Vagina (tissue), 2 donors: ENCODE data around the gene ZNF500.

Source experiments
- CTCF ChIP-seq, 3 experiments: fragments of 450-650 bp in 2 of 3; fragments of 200-600 bp in 1 of 3; sonication (generic) in 1 of 3; IDR thresholded peaks; one replicate each; pipeline ENCODE4 v1.5.1; 2017 to 2019; ENCODE audit warnings: antibody characterized with exemption in 3 of 3, mild to moderate bottlenecking in 2 of 3, moderate library complexity in 2 of 3
- POLR2A ChIP-seq, 2 donors: fragments of 450-650 bp; IDR thresholded peaks; one replicate each; pipeline ENCODE4 v1.6.1; 2017; ENCODE audit warnings: antibody characterized with exemption in 2 of 2, mild to moderate bottlenecking in 2 of 2, moderate library complexity in 2 of 2
- POLR2AphosphoS5 ChIP-seq, 2 donors: sonication (generic); formaldehyde crosslinking; IDR thresholded peaks; one replicate each; pipeline ENCODE4 v1.9.0; 2017; ENCODE audit warnings: antibody characterized with exemption in 2 of 2, mild to moderate bottlenecking in 2 of 2, low read depth in 1 of 2; ENCODE audit not compliant: insufficient read depth in 1 of 2

DNA sequence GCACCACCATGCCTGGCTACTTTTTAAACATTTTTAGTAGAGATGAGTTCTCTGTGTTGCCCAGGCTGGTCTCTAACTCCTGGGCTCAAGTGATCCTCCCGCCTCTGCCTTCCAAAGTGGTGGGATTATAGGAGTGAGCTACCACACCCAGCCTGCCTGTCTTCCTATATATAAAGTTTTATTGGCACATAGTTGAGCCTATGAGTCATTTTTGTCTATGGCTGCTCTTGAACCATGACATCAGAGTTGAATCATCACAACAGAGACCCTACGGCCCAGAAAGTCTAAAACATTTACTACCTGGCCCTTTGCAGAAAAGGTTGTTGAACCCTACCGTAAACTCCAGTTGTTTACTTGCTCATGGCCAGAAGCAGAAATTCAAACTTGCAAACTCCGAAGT lies 13.3 kb upstream of the ZNF500 start:
- TF ChIP-seq CTCF (IDR thresholded peaks at IDR 0.05), result no peak
- TF ChIP-seq POLR2A (IDR thresholded peaks at IDR 0.05), result no peak
- TF ChIP-seq POLR2AphosphoS5 (IDR thresholded peaks at IDR 0.05; ENCODE audit: insufficient read depth in 1 of 2, low read depth in 1 of 2), result no peak
